NCI-H2107 treated with DMSO at 0.1 percent for 48 hours (cell line): ENCODE results near the gene PPIG.
"Not testable (repeated sequence)": the region's sequence is repeated elsewhere in the genome, so short reads cannot be mapped to it uniquely, and the experiment has no call there.

Source experiments
- DNase-seq: peaks from one replicate; lab custom pipeline; 2025; ENCODE audit not compliant: unreplicated experiment; lab: John Stamatoyannopoulos, UW

The PPIG gene

GRCh38 chr2:169663247-169663646 lies 79.1 kb downstream of the PPIG start:
- DNase-seq, result no peak

GRCh38 chr2:169664600-169664977 lies 80.4 kb downstream of the PPIG start:
- DNase-seq, result no peak

GRCh38 chr2:169664978-169665930 lies 81.1 kb downstream of the PPIG start:
- no peak for DNase-seq

- no peak for DNase-seq
These were observed 83.4 kb downstream of the PPIG start for GRCh38 chr2:169667583-169667982.

- DNase-seq, result no peak
These were observed 86.1 kb downstream of the PPIG start for GRCh38 chr2:169670215-169670651.

GRCh38 chr2:169670937-169671336 lies 86.8 kb downstream of the PPIG start:
- no peak for DNase-seq

- DNase-seq, result no peak
These were observed 88.3 kb downstream of the PPIG start for GRCh38 chr2:169672406-169672805.

GRCh38 chr2:169673106-169673505 lies 89.0 kb downstream of the PPIG start:
- DNase-seq, result no peak

GRCh38 chr2:169673921-169674320 lies 89.8 kb downstream of the PPIG start:
- DNase-seq, result no peak

- DNase-seq, result no peak
These were observed 92.2 kb downstream of the PPIG start for GRCh38 chr2:169676357-169676756.

- DNase-seq, result no peak
These were observed 92.7 kb downstream of the PPIG start for GRCh38 chr2:169676850-169677249.

GRCh38 chr2:169683054-169683424 lies 98.9 kb downstream of the PPIG start:
- DNase-seq, result no peak

- DNase-seq, result no peak
These were observed 99.4 kb downstream of the PPIG start for GRCh38 chr2:169683425-169684134.

- no peak for DNase-seq
These were observed 100.0 kb downstream of the PPIG start for GRCh38 chr2:169684135-169684565.

- not testable (repeated sequence) for DNase-seq
These were observed 100.6 kb downstream of the PPIG start for GRCh38 chr2:169684712-169685111.

- not testable (repeated sequence) for DNase-seq
These were observed 102.7 kb downstream of the PPIG start for GRCh38 chr2:169686825-169687224.

- DNase-seq, result not testable (repeated sequence)
These were observed 103.8 kb downstream of the PPIG start for GRCh38 chr2:169687943-169688342.

GRCh38 chr2:169690958-169691357 lies 106.8 kb downstream of the PPIG start:
- DNase-seq, result no peak
